ENCODE results near the gene PTCHD4.

Gene PTCHD4

DNA sequence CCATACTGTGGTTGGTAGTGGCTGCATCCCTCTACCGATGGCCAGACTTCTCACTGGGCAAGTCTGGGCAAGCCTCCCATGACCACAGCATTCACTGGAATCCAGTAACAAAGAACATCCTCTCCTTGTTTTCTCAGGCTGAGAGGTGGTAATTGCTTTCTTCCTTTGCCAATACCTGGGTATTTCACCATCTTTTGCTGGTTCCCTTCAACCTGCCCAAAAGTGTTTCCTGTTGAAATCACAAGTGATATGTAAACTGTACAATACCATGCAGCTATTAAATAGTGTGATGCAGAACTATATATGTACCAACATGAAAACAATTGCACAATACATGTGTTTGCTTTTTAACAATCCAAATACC lies at the start of gene PTCHD4:
Gene PTCHD4, minus strand, starts transcription at position 55 of the 364 bp plus-strand sequence. CDS start 42,240 bp downstream, outside the sequence.
- Histone ChIP-seq H3K9ac (ENCODE audit: insufficient read length) (no peak within 1 kb of the TSS), H3K9me3 (ENCODE audit: low read depth, low read length) (no peaks in the 10 kb centered on the region), H3K4me3 (no peak within 1 kb of the TSS), H3K36me3 (ENCODE audit: insufficient read depth, low read length) (no peaks in the 10 kb centered on the region), H3K27ac (no peak within 1 kb of the TSS)
- DNase-seq (ENCODE audit: low read depth, low spot score), result no peak
- TF ChIP-seq EZH2 (IDR thresholded peaks at IDR 0.05) (no peak), FOXP2 (optimal IDR thresholded peaks at IDR 0.05; ENCODE audit: control extremely low read depth, extremely low read length, insufficient read depth) (no peak), POLR2AphosphoS5 (IDR thresholded peaks at IDR 0.05; ENCODE audit: borderline replicate concordance, low read depth, low read length) (no peak)

DNA sequence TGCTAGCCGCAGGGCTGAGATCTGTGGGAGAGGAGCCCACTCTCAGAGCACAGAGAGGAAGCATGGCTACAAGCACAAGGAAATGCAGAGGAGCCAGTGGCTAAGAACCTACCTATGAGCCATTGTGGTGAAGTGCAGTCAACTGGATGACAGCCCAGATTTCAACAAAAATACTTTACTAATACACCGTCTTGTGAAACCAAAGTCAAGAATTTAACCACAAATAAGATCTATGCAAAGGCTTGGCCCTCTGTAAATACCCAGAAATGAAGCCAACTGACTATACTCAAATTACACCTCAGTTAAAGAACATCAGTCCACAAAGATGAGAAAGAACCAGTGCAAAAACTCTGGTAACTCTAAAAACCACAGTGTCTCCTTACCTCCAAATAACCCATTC lies 40.1 kb upstream of the PTCHD4 start:
- Histone ChIP-seq H3K9ac (ENCODE audit: insufficient read length) (no peak overlapping the region), H3K9me3 (ENCODE audit: low read depth, low read length) (no peaks in the 10 kb centered on the region), H3K4me3 (no peak overlapping the region), H3K36me3 (ENCODE audit: insufficient read depth, low read length) (no peaks in the 10 kb centered on the region), H3K27ac (no peak overlapping the region)
- no peak for DNase-seq (ENCODE audit: low read depth, low spot score)
- TF ChIP-seq POLR2AphosphoS5 (IDR thresholded peaks at IDR 0.05; ENCODE audit: borderline replicate concordance, low read depth, low read length) (no peak), EZH2 (IDR thresholded peaks at IDR 0.05) (no peak), FOXP2 (optimal IDR thresholded peaks at IDR 0.05; ENCODE audit: control extremely low read depth, extremely low read length, insufficient read depth) (no peak)

DNA sequence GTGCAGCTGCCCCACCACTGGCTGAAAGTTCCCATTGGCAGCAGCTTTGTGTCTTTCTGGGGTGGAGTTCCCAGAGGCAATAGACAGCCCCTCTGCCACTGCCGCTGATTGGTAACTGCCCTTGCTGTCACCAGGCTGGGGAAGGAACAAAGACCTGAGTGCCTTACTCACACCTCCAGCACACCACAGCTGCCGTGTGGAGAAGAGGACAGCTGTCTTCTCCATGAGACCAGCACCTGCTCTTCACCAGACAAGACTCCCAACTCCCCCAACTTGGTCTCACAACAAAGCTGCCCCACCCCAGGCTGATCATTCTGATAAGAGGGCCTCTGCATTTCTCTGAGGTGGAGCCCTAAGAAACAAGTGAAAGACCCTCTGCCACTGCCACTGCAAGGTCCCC lies 39.7 kb upstream of the PTCHD4 start:
- no peaks in the 10 kb centered on the region for H3K9me3 ChIP-seq (ENCODE audit: low read depth, low read length)
- no peak for TF ChIP-seq FOXP2 (optimal IDR thresholded peaks at IDR 0.05; ENCODE audit: control extremely low read depth, extremely low read length, insufficient read depth)
- no peak for TF ChIP-seq POLR2AphosphoS5 (IDR thresholded peaks at IDR 0.05; ENCODE audit: borderline replicate concordance, low read depth, low read length)
- TF ChIP-seq EZH2 (IDR thresholded peaks at IDR 0.05), result no peak

DNA sequence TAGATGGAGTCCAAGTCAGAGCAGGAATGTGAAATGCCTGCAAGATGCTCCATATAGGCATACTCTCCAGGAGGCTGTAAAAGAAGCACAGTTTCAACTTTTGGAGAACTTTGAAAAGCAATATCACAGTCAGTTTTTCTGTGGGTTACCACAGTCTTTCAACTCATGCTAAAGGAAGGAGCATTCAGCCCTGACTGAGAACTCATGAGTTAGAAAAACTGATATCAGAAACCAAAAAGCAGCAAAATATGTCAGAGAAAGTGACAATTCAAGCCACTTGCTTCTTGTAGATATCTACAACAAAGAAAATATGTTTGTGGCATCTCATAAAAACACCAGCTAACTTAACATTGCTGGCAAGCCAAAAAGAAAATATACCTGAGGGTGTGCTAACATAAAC lies 36.1 kb upstream of the PTCHD4 start:
- no peak for DNase-seq (ENCODE audit: low read depth, low spot score)
- H3K9me3 ChIP-seq (ENCODE audit: low read depth, low read length), result no peaks in the 10 kb centered on the region
- H3K36me3 ChIP-seq (ENCODE audit: insufficient read depth, low read length), result no peaks in the 10 kb centered on the region
- no peak for TF ChIP-seq POLR2AphosphoS5 (IDR thresholded peaks at IDR 0.05; ENCODE audit: borderline replicate concordance, low read depth, low read length)
- no peak for TF ChIP-seq EZH2 (IDR thresholded peaks at IDR 0.05)
- no peak for TF ChIP-seq FOXP2 (optimal IDR thresholded peaks at IDR 0.05; ENCODE audit: control extremely low read depth, extremely low read length, insufficient read depth)
- H3K4me3 ChIP-seq, result no peak overlapping the region
- H3K9ac ChIP-seq (ENCODE audit: insufficient read length), result no peak overlapping the region
- H3K27ac ChIP-seq, result no peak overlapping the region

More for the DNA sequence above, 39.7 kb upstream of the PTCHD4 start:
- Histone ChIP-seq H3K36me3 (ENCODE audit: insufficient read depth, low read length) (no peaks in the 10 kb centered on the region), H3K27ac (no peak overlapping the region), H3K9ac (ENCODE audit: insufficient read length) (no peak overlapping the region), H3K4me3 (no peak overlapping the region)
- DNase-seq (ENCODE audit: low read depth, low spot score), result no peak

DNA sequence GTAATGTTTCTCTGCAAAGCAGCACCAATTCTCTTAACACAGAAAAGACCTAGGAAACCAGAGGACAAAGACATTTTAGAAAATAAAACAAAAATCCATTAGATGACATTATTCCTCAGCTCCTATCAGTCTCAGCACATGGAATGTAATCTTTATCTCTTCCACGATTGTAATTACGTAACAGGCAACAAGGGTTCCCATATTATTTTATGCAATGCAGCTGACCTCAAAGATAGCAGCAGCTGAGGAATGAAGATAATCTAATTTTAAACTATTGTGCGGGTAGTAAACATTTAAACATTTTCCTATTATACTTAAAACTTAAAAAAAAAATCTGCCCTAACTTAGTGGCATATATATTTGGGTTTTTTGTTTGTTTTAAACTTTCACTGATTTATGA lies 33.0 kb upstream of the PTCHD4 start:
- Histone ChIP-seq H3K4me3 (no peak overlapping the region), H3K27ac (no peak overlapping the region), H3K9me3 (ENCODE audit: low read depth, low read length) (no peaks in the 10 kb centered on the region), H3K36me3 (ENCODE audit: insufficient read depth, low read length) (no peaks in the 10 kb centered on the region), H3K9ac (ENCODE audit: insufficient read length) (no peak overlapping the region)
- DNase-seq (ENCODE audit: low read depth, low spot score), result no peak
- no peak for TF ChIP-seq EZH2 (IDR thresholded peaks at IDR 0.05)
- no peak for TF ChIP-seq FOXP2 (optimal IDR thresholded peaks at IDR 0.05; ENCODE audit: control extremely low read depth, extremely low read length, insufficient read depth)
- no peak for TF ChIP-seq POLR2AphosphoS5 (IDR thresholded peaks at IDR 0.05; ENCODE audit: borderline replicate concordance, low read depth, low read length)

DNA sequence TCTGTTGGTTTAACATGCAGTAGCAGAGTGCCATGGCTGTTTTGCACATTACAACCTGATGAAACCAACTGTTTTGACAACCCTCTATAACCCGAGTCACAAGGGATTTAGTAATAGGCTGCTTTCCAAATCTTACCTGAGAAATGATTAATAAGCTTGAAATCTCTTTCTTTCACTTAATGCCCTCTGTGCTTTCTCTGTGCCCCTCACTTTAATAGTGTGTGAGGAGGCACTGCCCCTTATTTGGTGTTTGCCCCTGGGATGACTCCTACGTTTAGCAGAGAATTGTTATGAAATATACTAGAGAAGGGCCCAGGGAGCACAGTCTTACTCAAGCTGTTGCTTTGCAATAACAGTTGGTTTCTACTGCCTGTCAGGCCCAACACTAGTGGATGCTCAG lies 31.0 kb upstream of the PTCHD4 start:
- Histone ChIP-seq H3K36me3 (ENCODE audit: insufficient read depth, low read length) (no peaks in the 10 kb centered on the region), H3K9me3 (ENCODE audit: low read depth, low read length) (no peaks in the 10 kb centered on the region), H3K9ac (ENCODE audit: insufficient read length) (no peak overlapping the region), H3K4me3 (no peak overlapping the region), H3K27ac (no peak overlapping the region)
- TF ChIP-seq EZH2 (IDR thresholded peaks at IDR 0.05) (no peak), POLR2AphosphoS5 (IDR thresholded peaks at IDR 0.05; ENCODE audit: borderline replicate concordance, low read depth, low read length) (no peak), FOXP2 (optimal IDR thresholded peaks at IDR 0.05; ENCODE audit: control extremely low read depth, extremely low read length, insufficient read depth) (no peak)
- DNase-seq (ENCODE audit: low read depth, low spot score), result no peak

DNA sequence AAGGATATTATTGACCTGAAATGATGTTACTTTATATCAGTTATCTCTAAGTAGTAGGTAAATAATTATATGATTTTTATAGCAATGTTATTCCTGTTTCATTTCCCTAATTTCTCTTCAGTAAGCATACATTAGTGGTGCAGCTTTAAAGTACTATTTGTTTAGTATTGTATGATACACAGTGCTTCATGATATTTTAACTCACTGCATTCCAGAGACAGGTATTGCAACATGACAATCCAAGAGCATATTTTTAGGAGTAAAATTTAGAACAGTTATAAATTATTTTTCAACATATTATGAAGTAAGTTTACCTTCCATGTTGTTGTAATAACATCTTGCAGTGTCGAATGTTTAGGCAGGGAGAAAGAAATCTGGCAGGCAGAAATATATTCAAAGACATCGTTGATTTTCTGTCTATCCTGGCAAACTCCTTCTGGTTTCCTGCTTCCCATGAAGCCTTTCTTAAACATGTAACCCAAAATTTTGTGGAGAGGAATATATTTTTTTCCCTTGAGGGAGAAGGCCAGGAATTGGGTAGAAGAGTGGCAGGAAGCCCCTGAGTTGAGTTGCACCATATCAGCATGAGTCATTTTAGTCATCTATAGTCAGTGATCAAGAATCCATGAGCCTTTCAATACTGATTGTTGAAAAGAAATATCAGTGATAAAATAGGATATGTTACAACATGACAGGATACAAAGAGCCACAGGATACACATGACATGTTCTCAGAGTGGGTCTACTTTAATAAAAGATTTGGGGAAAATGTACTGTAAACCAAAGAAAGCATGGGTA lies 29.0 kb upstream of the PTCHD4 start:
- Histone ChIP-seq H3K36me3 (ENCODE audit: insufficient read depth, low read length) (no peaks in the 10 kb centered on the region), H3K9me3 (ENCODE audit: low read depth, low read length) (no peaks in the 10 kb centered on the region), H3K27ac (no peak overlapping the region), H3K4me3 (no peak overlapping the region), H3K9ac (ENCODE audit: insufficient read length) (no peak overlapping the region)
- no peak for TF ChIP-seq EZH2 (IDR thresholded peaks at IDR 0.05)
- TF ChIP-seq POLR2AphosphoS5 (IDR thresholded peaks at IDR 0.05; ENCODE audit: borderline replicate concordance, low read depth, low read length), result no peak
- no peak for TF ChIP-seq FOXP2 (optimal IDR thresholded peaks at IDR 0.05; ENCODE audit: control extremely low read depth, extremely low read length, insufficient read depth)
- no peak for DNase-seq (ENCODE audit: low read depth, low spot score)

DNA sequence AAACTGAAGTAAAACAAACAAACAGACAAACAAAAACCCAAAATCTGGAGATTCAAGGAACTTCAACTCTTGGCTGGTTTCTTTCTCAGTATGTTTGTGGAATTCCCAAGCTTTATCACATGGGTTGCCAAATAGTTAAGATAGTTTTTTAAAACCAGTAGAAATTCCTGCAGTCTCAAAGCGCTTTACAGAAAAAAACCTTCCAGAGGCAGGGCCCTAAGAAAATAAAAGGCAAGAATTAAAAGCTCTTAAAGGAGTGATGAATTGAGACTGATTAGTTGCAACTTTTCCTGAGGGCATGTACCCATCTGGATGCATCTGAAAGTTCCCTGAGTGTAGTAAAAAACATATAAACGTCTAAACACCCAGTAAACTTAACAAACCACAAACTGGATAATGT lies 25.9 kb upstream of the PTCHD4 start:
- Histone ChIP-seq H3K36me3 (ENCODE audit: insufficient read depth, low read length) (no peaks in the 10 kb centered on the region), H3K9ac (ENCODE audit: insufficient read length) (no peak overlapping the region), H3K4me3 (no peak overlapping the region), H3K27ac (peak overlapping the region; percentile 22), H3K9me3 (ENCODE audit: low read depth, low read length) (no peaks in the 10 kb centered on the region)
- DNase-seq (ENCODE audit: low read depth, low spot score), result peak; percentile 39
- no peak for TF ChIP-seq FOXP2 (optimal IDR thresholded peaks at IDR 0.05; ENCODE audit: control extremely low read depth, extremely low read length, insufficient read depth)
- no peak for TF ChIP-seq EZH2 (IDR thresholded peaks at IDR 0.05)
- TF ChIP-seq POLR2AphosphoS5 (IDR thresholded peaks at IDR 0.05; ENCODE audit: borderline replicate concordance, low read depth, low read length), result no peak
